Measurements from ENCODE around the gene NRSN2. TPM values are rescaled to one million over a fixed set of nuclear protein-coding genes. Genes with fewer than 3 reads are reported as not detected.

Gene NRSN2, protein sequence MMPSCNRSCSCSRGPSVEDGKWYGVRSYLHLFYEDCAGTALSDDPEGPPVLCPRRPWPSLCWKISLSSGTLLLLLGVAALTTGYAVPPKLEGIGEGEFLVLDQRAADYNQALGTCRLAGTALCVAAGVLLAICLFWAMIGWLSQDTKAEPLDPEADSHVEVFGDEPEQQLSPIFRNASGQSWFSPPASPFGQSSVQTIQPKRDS
- total RNA-seq: 1 to 10 TPM; 3.0 to 5.0 (median 3.9) TPM
- polyA plus RNA-seq: 1 to 10 TPM; 1.6 to 3.4 (median 3.1) TPM
- long read RNA-seq, donor 1, partial matches to known transcripts: 0 of 4 reads
- long read RNA-seq, donor 1, other reads (novel, unspliced or antisense): 2 of 4 reads
- long read RNA-seq, donor 2, partial matches to known transcripts: 0 of 1 reads
- long read RNA-seq, donor 2, other reads (novel, unspliced or antisense): 0 of 1 reads

GRCh38 chr20:346640-347316 is at the start of gene NRSN2:
Gene NRSN2, plus strand, starts transcription at chr20:347111. Its CDS starts 2,533 bp downstream, at chr20:349644.
- whole genome bisulfite sequencing, 3 donors: 7 to 13% (median 9%) methylated on average over 28 to 50 of the region's 50 CpGs
- Histone ChIP-seq H3K36me3 (ENCODE audit: insufficient read depth in 1 of 2, low read depth in 1 of 2) (no peaks in the 10 kb centered on the region), H3K27me3 (ENCODE audit: insufficient read depth in 3 of 3, low read length in 2 of 3) (peaks cover 0 to 2% (median 0%) of the 10 kb centered on the region in 3 donors), H3K9me3 (no peaks in the 10 kb centered on the region), H3K27ac (peak within 1 kb of the TSS; percentile 71), H3K4me1 (no peaks in the 10 kb centered on the region), H3K4me3 (peak within 1 kb of the TSS; percentile 83)
- ATAC-seq (peak; percentile 55 to 70 (median 62)), DNase-seq (peak; percentile 57 to 67)
- no peak for TF ChIP-seq CTCF (IDR thresholded peaks at IDR 0.05)
- intact Hi-C loops (cut with DNase I): no loop called here

DNA sequence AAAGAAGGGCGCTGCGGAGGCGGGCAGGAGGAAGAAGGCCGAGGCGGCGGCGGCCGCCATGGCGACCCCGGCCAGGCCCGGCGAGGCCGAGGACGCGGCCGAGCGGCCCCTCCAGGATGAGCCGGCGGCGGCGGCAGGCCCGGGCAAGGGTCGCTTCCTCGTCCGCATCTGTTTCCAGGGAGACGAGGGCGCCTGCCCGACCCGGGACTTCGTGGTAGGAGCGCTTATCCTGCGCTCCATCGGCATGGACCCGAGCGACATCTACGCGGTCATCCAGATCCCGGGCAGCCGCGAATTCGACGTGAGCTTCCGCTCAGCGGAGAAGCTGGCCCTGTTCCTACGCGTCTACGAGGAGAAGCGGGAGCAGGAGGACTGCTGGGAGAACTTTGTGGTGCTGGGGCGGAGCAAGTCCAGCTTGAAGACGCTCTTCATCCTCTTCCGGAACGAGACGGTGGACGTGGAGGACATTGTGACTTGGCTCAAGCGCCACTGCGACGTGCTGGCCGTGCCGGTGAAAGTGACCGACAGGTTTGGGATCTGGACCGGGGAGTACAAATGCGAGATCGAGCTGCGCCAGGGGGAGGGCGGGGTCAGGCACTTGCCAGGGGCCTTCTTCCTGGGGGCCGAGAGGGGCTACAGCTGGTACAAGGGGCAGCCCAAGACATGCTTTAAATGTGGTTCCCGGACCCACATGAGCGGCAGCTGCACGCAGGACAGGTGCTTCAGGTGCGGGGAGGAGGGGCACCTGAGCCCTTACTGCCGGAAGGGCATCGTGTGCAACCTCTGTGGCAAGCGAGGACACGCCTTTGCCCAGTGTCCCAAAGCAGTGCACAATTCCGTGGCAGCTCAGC is 48.8 kb upstream of the NRSN2 start:
- Histone ChIP-seq H3K36me3 (ENCODE audit: insufficient read depth in 1 of 2, low read depth in 1 of 2) (peaks cover 0 to 2% of the 10 kb centered on the region in 2 donors), H3K27ac (peak overlapping the region; percentile 96), H3K9me3 (no peaks in the 10 kb centered on the region), H3K4me3 (peak overlapping the region; percentile 99), H3K27me3 (ENCODE audit: insufficient read depth in 3 of 3, low read length in 2 of 3) (no peaks in the 10 kb centered on the region), H3K4me1 (peaks cover 33% of the 10 kb centered on the region)
- no peak for TF ChIP-seq CTCF (IDR thresholded peaks at IDR 0.05)
- ATAC-seq (peak; percentile 38 to 60 (median 56)), DNase-seq (peak; percentile 62 to 83)
- WGBS, 3 donors: 1% methylated on average over 66 to 75 of the region's 75 CpGs
- intact Hi-C loops (cut with DNase I): loop anchor here in 1 of 2 donors (1.0 kb wide), 1 partner anchor 26 kb away; no protein-coding TSS in a partner anchor

- ATAC-seq: no peak
- no peaks in the 10 kb centered on the region for H3K27me3 ChIP-seq (ENCODE audit: insufficient read depth in 3 of 3, low read length in 2 of 3)
- intact Hi-C loops (cut with DNase I): no loop called here
Observed at GRCh38 chr20:298776-299391, 48.0 kb upstream of the NRSN2 start.

More at GRCh38 chr20:298776-299391, 48.0 kb upstream of the NRSN2 start:
- peak overlapping the region; percentile 96 for H3K27ac ChIP-seq
- no peaks in the 10 kb centered on the region for H3K9me3 ChIP-seq
- WGBS, 3 donors: 10 to 14% (median 10%) methylated on average over 15 of the region's 15 CpGs
- H3K4me3 ChIP-seq: peak overlapping the region; percentile 99
- no peak for DNase-seq
- H3K36me3 ChIP-seq (ENCODE audit: insufficient read depth in 1 of 2, low read depth in 1 of 2): peaks cover 0 to 2% of the 10 kb centered on the region in 2 donors
- TF ChIP-seq CTCF (IDR thresholded peaks at IDR 0.05): no peak
- peaks cover 33% of the 10 kb centered on the region for H3K4me1 ChIP-seq

All from psoas muscle (tissue), 8 donors.